GM19239 (cell line): Measurements from ENCODE around the gene UHRF2.

ENCODE experiments used
- DNase-seq: peaks from one replicate; pipeline ENCODE4 v3.0.0; 2011; ENCODE audit warnings: low spot score; ENCODE audit not compliant: insufficient read length
- FAIRE-seq: peaks from 2 replicates; lab custom pipeline; 2011; peaks lifted over from hg19 to GRCh38; lab: Jason Lieb, UNC

Gene UHRF2

DNA sequence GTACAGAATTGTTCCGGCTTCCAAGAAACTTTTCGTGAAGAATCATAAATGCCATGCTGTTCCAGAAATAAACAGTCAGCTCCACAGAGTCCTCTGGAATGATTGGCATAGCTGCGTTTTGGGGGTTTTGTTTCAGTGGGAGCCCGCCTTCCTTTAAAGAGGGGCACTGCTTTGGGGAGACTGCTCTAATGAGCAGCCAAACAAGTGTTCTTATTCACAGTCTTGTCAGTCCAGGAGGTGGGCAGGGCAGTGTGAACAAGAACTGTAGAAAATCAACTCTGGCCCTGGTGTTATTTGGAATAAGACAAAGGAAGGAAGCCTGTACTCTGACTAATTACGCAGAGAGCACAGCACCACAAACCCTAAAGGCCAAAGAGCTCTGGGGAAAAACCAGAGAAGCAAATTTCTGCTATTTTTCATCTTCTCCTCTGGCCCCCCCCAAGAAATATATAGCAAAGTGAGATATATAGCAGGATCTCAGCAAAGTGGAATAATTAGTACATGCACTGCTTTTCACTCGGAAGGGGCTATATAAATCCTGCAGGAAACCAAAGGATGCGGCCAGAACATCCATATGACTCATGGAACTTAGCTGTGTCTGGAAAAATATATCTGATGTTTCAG, 139.6 kb downstream of the UHRF2 start:
- FAIRE-seq (no peak), DNase-seq (no peak)

DNA sequence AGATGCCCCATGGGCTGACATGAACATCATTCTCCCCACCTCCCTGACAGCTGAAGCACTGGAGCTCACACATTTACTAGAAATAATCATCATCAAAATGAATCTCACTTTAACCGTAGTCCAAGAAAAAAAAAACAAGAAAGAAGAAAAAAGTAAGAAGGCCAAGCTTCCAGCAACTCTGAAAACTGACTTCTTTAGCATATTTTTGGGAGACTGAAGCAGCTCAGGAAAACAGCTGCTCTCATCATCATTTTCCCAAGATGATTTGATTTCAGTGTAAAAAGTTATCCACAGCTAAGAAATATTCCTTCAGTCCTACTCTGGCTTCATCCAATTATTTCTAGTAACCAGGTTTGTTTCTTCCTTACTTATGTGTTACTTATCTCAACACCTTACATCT, 140.9 kb downstream of the UHRF2 start:
- DNase-seq (no peak), FAIRE-seq (no peak)
